ENCODE results near the gene CARS1.

Gene CARS1

GRCh38 chr11:2990617-2991451 is 66.4 kb downstream of the CARS1 start:
- peak in 1 of 5 donors; percentile 48 for DNase-seq

DNA sequence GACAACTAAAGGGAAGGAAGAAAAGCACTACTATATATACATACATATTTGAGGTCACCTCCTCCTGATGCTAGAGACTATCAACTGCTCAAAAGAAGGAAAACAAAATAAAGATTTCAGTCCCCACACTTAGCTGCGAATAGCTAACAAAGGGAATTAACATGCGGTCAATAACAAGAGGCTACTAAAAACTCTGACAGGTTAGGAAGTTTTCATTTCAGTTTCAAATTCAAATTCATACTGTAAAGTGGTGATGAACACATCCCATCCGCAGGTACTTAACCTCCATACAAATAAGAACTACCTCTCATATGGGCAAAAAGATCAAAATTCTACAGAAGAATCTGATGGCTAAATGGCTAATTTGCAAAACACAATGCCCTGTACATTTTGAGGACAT is 67.7 kb downstream of the CARS1 start:
- peak in 1 of 5 donors; percentile 51 for DNase-seq

DNA sequence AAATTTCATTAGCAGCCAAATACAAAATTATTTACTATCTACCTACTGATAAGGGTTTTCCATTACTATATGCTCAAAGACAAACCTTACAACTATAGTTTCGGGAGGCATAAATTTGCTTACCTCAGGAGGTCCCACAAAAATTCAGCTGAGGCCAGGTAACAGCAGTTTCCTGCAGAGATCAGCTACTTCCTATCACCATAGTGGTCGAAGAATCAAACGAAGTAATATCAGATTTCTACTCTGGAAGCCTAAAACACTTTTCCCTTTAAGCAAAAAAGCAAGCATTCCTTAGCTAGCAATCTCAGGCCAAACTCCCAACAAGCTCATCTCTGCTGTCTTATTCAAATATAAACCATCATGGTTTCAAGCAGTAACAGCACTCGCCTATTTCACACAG is 68.2 kb downstream of the CARS1 start:
- peak in 1 of 5 donors; percentile 39 for DNase-seq

DNA sequence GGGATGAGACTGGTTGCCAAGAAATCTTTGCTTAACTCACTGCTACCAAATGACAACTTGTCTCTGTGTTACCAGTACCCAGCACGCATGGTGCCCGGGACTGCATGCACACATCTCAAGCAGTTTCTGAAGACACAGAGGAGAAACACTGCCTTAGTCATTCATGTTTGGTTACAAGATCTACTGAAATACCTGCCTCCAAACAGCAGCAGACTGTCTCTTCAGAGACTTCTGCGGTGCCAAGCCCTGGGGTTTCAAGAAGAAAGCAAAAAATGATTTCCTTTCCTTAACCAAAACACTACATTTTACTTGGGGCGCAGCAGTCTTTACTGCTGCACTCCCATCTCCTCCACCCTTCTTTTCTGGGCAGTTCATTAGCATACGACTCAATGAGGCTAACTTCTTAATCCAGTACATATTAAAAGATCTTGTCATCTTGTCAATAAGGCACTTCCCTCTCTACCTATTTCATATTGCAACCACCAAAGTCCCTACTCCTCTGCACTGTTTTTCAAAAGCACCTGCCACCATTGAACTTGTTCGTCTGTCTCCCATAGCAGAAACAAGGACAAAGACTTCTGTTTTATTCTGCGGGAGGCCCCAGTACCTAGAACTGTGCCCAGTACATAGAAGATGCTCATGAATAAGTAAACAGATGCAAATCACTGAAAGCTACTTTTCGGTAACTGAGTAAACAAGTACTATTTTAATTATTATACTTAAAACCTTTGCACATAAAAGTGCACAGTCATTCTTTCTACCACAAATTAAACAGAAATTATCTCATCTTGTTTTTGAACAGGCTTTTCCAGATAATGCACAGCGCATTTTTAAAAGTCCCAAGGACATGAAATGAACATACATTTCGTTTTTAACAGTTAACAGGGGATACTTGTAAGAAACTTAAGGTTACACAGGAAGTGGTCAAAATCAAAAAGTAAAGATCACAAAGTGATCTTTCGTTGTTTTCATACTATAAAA is 69.1 kb downstream of the CARS1 start:
- DNase-seq: peak in 2 of 5 donors; percentile 20 to 66

DNA sequence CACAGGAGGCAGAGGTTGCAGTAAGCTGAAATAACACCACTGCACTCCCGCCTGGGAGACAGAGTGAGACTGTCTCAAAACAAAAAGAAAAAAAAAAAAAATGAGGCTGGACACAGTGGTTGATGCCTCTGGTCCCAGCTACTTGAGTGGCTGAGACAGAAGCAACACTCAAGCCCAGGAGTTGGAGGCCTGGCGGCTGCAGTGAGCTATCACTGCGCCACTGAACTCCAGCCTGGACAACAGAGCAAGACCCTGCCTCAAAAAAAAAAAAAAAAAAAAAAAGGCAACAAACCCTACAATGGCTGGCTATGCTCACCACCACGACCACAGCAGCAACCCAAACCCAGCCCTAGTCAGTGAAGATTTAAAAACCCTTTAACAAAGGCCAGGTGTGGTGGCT is 73.3 kb downstream of the CARS1 start:
- no peak for DNase-seq

- no peak for DNase-seq
Observed at GRCh38 chr11:2982214-2982613, 75.0 kb downstream of the CARS1 start.

DNA sequence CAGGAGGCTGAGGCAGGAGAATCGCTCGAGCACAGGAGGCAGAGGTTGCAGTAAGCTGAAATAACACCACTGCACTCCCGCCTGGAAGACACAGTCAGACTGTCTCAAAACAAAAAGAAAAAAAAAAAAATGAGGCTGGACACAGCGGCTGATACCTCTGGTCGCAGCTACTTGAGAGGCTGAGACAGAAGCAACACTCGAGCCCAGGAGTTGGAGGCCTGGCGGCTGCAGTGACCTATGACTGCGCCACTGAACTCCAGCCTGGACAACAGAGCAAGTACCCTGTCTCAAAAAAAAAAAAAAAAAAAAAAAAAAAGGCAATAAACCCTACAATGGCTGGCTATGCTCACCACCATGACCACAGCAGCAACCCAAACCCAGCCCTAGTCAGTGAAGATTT is 76.1 kb downstream of the CARS1 start:
- no peak for DNase-seq

DNA sequence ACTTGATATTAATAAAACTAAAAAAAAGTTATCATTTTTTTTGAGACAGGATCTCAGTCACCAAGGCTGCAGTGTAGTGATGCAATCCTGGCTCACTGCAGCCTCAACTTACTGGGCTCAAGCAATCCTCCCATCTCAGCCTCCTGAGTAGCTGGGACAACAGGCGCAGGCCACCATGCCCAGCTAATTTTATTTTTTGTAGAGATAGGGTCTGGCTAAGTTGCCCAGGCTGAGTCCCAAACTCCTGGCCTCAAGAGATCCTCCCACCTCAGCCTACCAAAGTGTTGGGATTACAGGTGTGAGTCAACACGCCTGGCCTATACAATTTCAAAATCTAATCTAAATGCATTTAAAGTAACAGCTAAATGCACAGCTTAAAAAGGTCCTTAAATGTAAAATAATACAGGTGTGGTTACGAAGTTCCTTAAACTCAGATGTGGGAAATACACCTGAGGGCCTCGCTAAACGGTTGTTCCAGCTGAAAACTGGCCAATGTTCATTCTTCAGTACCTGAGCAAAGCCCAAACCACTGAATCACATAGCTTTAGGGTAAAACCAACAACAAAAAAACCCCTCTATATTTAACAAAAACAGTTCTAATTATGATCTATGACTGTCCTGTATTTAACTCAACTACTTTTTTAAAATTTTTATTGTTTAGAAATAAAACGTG is 76.9 kb downstream of the CARS1 start:
- no peak for DNase-seq

DNA sequence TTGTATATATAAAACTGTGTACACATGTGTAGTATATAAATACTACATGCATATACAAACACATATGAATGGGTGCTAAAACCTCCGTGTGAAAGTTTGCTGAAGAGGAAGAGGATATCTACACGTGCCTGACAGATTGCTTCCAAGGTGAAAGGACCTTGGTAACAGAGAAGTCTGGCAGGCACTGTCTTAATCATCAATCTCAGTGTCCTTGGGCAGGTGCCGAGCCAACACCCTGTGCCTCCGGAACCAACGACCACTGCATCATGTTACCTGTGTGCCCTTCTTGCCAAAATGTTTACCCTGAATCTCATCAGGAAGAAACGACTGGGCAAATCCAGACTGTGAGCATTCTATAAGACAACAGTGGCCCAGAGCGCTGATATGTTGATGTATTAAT is 80.1 kb downstream of the CARS1 start:
- DNase-seq: no peak

GRCh38 chr11:2976294-2977063 is 80.7 kb downstream of the CARS1 start:
- DNase-seq: no peak

DNA sequence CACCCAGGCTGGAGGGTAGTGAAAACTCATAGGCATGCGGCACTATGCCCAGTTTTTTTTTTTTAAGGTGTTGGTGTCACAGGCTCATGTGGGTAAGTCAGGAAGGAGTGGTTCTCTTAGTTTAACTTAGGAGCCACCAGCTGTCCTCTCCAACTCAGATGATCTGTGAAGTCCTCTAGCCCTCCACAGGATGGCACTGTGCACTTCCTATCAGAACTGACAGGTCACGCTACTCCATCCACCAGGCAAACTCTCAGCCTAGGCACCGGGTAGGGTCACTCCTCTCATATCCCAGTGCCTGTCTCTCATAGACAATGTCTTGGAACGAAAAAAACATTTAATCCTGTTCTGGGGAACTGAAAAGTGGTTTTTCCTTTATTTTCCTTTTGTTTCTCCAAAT is 81.6 kb downstream of the CARS1 start:
- peak in 4 of 5 donors; percentile 24 to 48 (median 27) for DNase-seq

GRCh38 chr11:2974272-2974671 is 83.0 kb downstream of the CARS1 start:
- DNase-seq: no peak

DNA sequence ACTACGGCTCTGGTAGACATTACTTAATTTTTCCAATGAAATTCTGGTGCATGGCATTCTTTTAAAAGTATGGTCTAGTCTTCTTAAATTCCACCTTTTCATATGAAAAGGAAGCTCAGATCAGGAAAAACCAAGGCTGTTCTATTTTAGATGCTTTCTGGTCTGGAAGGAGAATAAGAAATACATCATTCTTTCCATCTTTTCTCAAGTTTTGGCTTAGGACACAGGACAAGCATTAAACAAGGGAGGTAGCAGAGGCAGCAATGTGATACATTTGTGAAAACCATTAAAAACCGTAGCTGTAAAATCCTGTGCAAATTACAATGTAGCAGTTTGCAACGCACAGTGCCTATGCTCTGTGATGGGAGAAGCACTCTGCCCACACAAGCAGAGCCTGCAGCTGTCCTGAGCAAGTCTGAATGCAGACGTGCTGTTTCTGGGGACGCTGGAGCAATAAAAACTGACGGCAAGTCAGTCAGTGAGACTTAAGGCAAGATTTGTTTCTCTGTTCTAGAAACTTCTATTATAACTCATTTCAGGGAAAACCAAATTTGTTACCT is 88.8 kb downstream of the CARS1 start:
- no peak for DNase-seq

- no peak for DNase-seq
Observed at GRCh38 chr11:2964782-2965181, 92.4 kb downstream of the CARS1 start.

GRCh38 chr11:2963761-2964160 is 93.5 kb downstream of the CARS1 start:
- no peak for DNase-seq

GRCh38 chr11:2963112-2963754 is 94.0 kb downstream of the CARS1 start:
- no peak for DNase-seq

DNA sequence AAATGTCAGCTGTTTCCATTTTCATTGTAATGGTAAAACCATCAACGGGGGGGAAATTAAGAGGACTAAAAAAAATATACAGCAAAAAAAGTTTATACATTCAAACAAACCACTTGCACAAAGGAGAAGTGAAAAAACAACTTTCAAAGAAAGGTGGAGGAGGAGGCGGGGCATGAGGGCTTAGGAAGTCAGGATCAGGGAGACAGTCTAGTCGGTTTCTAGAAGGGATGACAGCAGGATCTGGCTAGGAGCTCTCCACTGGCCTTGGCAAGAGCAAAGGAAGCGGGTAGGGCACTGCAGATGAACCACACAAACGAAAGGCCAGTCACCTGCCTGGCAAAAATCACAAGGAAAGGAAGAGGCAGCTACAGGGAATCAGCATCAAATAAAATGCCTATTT is 96.1 kb downstream of the CARS1 start:
- no peak for DNase-seq

- no peak for DNase-seq
Observed at GRCh38 chr11:2960139-2960538, 97.1 kb downstream of the CARS1 start.

DNA sequence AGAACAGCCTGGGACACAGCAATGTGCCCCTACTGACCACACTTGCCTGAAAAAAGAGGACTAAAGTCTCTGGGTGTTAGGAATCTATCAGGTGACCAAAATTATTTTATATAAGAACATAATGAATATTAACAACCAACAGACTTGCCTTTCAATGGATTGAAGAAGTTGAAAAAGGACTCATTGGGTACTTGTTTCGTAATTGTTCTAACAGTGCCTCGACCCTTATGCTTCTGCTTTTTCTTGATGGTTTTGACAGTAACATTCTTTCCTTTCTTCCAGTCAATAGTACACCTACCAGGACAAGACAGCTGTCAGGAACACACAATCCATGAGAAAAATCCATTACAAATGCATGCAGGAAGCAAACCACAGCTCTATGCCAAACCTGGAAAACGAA is 99.0 kb downstream of the CARS1 start:
- no peak for DNase-seq

GRCh38 chr11:2955906-2956476 is 101.2 kb downstream of the CARS1 start:
- no peak for DNase-seq

DNA sequence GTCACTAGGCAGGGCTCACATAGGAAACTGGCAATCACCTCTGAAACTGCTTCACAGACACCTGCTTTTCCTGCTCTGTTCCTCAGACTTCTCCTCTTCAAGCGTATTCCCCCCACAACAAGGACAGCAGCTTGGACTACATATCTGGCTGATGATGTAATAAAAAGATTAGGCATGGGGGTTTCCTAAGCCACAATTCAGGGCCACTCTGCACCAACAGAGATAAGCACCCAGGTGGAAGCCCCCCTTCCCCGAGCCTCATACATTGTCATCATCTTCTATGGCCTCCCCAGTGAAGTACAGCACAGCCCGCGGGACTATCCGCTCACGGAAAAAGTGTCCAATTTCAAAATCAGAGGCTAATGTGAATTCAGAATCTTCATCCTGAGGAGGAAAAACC is 103.0 kb downstream of the CARS1 start:
- DNase-seq: no peak

Measured in T-helper 1 cell (primary cell).